Osteocyte (in vitro differentiated cells): Measurements from ENCODE around the gene SRC. TPM values are rescaled to one million over a fixed set of nuclear protein-coding genes. Genes with fewer than 3 reads are reported as not detected.

Experiments used
- DNase-seq: peaks from one replicate; pipeline ENCODE4 v3.0.0; 2021; ENCODE audit warnings: mixed read lengths; ENCODE audit not compliant: unreplicated experiment; ENCODE audit errors: extremely low spot score
- H3K27ac Mint-ChIP-seq: one replicate; pipeline ENCODE4 v1.8.0; 2021; ENCODE audit warnings: mild to moderate bottlenecking, mixed read lengths; ENCODE audit not compliant: unreplicated experiment
- H3K27me3 Mint-ChIP-seq: one replicate; pipeline ENCODE4 v1.8.0; 2021; ENCODE audit warnings: mixed read lengths; ENCODE audit not compliant: unreplicated experiment
- H3K36me3 Mint-ChIP-seq: one replicate; pipeline ENCODE4 v1.8.0; 2021; ENCODE audit warnings: mixed read lengths; ENCODE audit not compliant: unreplicated experiment
- H3K4me1 Mint-ChIP-seq: one replicate; pipeline ENCODE4 v1.8.0; 2021; ENCODE audit warnings: mixed read lengths; ENCODE audit not compliant: unreplicated experiment
- H3K4me3 Mint-ChIP-seq: one replicate; pipeline ENCODE4 v1.8.0; 2021; ENCODE audit warnings: mild to moderate bottlenecking, moderate library complexity, mixed read lengths; ENCODE audit not compliant: unreplicated experiment
- H3K9me3 Mint-ChIP-seq: one replicate; pipeline ENCODE4 v1.8.0; 2021; ENCODE audit warnings: mixed read lengths; ENCODE audit not compliant: unreplicated experiment
- total RNA-seq: library from RNA; stranded (reverse); gene quantifications from 2 replicates; pipeline ENCODE4 v1.2.1, GENCODE V29; 2021
- TF ChIP-seq, protein P1 (sequence below): fragments of 200-600 bp; sonication (generic); IDR thresholded peaks from 2 replicates; pipeline ENCODE4 v1.5.0; 2021; ENCODE audit warnings: antibody characterized with exemption, mild to moderate bottlenecking, moderate library complexity

The SRC gene
- total RNA-seq, 1 donor from 2014 or later = 32.5 TPM

GRCh38 chr20:37392441-37393195 lies 46.7 kb downstream of the SRC start:
- Mint-ChIP-seq H3K4me3 (no peak overlapping the region), H3K27me3 (no peaks in the 10 kb centered on the region), H3K4me1 (peaks cover 18% of the 10 kb centered on the region), H3K36me3 (peaks cover 5% of the 10 kb centered on the region), H3K27ac (no peak overlapping the region), H3K9me3 (no peaks in the 10 kb centered on the region)
- TF ChIP-seq, protein P1, sequence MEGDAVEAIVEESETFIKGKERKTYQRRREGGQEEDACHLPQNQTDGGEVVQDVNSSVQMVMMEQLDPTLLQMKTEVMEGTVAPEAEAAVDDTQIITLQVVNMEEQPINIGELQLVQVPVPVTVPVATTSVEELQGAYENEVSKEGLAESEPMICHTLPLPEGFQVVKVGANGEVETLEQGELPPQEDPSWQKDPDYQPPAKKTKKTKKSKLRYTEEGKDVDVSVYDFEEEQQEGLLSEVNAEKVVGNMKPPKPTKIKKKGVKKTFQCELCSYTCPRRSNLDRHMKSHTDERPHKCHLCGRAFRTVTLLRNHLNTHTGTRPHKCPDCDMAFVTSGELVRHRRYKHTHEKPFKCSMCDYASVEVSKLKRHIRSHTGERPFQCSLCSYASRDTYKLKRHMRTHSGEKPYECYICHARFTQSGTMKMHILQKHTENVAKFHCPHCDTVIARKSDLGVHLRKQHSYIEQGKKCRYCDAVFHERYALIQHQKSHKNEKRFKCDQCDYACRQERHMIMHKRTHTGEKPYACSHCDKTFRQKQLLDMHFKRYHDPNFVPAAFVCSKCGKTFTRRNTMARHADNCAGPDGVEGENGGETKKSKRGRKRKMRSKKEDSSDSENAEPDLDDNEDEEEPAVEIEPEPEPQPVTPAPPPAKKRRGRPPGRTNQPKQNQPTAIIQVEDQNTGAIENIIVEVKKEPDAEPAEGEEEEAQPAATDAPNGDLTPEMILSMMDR = peak; percentile 43
- DNase-seq = no peak

- H3K27ac Mint-ChIP-seq = no peak overlapping the region
- no peak for DNase-seq
- no peak overlapping the region for H3K4me3 Mint-ChIP-seq
- peaks cover 5% of the 10 kb centered on the region for H3K36me3 Mint-ChIP-seq
- no peaks in the 10 kb centered on the region for H3K27me3 Mint-ChIP-seq
- no peaks in the 10 kb centered on the region for H3K9me3 Mint-ChIP-seq
- peaks cover 18% of the 10 kb centered on the region for H3K4me1 Mint-ChIP-seq
- TF ChIP-seq, protein P1 = no peak
These were observed 47.4 kb downstream of the SRC start for GRCh38 chr20:37393196-37393862.

DNA sequence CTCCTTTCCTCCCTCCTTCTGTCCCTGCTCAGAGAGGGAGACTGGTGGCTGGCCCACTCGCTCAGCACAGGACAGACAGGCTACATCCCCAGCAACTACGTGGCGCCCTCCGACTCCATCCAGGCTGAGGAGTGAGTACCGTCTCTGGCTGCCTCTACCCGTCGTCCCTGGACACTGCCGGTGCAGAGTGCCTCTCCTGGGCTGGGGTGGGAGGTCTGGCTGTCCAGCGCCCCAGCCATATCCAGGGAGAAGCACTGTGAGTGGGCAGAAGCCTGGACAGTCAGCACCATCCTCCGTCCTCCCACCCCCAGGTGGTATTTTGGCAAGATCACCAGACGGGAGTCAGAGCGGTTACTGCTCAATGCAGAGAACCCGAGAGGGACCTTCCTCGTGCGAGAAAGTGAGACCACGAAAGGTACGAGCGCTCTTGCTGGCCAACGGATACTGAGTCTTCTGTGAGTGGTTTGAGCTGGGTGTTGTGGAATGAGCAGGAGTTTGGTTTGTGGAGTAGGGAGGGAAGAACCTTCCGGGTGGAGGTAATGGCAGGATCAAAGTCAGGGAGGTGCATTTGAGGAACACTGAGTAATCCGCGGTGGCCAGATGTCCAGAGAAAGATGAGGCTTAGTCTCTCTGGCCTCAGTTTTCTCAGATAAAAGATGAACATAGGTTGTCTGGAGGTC lies 48.1 kb downstream of the SRC start:
- Mint-ChIP-seq H3K27ac (no peak overlapping the region), H3K4me1 (peaks cover 18% of the 10 kb centered on the region), H3K36me3 (peaks cover 5% of the 10 kb centered on the region), H3K4me3 (no peak overlapping the region), H3K27me3 (no peaks in the 10 kb centered on the region), H3K9me3 (no peaks in the 10 kb centered on the region)
- DNase-seq = no peak
- TF ChIP-seq, protein P1 = no peak

- Mint-ChIP-seq H3K4me1 (peaks cover 18% of the 10 kb centered on the region), H3K27ac (peak overlapping the region; percentile 6), H3K9me3 (no peaks in the 10 kb centered on the region), H3K36me3 (peaks cover 5% of the 10 kb centered on the region), H3K27me3 (no peaks in the 10 kb centered on the region), H3K4me3 (no peak overlapping the region)
- no peak for DNase-seq
- TF ChIP-seq, protein P1 = no peak
These were observed 48.8 kb downstream of the SRC start for GRCh38 chr20:37394543-37395409.
